ENCODE measurements around the gene CREG2. TPM values are rescaled to one million over a fixed set of nuclear protein-coding genes. Genes with fewer than 3 reads are reported as not detected.
"Not testable (repeated sequence)": the region's sequence is repeated elsewhere in the genome, so short reads cannot be mapped to it uniquely, and the experiment has no call there.

The CREG2 gene
- polyA plus RNA-seq, 1 donor, result 4.3 TPM

- peak; percentile 60 to 81 for DNase-seq
- Histone ChIP-seq H3K27ac (ENCODE audit: low read length) (peak overlapping the region; percentile 84), H3K4me1 (ENCODE audit: control insufficient read depth, insufficient read depth, low read length) (peaks cover 21% of the 10 kb centered on the region), H3K9me3 (ENCODE audit: control insufficient read depth, low read depth, low read length) (no peaks in the 10 kb centered on the region), H3K36me3 (ENCODE audit: control insufficient read depth, insufficient read depth, low read length) (no peaks in the 10 kb centered on the region), H3K4me3 (ENCODE audit: low read length) (no peak overlapping the region), H3K27me3 (ENCODE audit: control insufficient read depth, insufficient read depth, low read length) (no peaks in the 10 kb centered on the region)
- 67% methylated on average over 1 of the region's 4 CpGs for WGBS (ENCODE audit: insufficient coverage, low lambda C conversion rate)
Observed at GRCh38 chr2:101360232-101360631, 27.1 kb downstream of the CREG2 start.

GRCh38 chr2:101359410-101359954 lies 27.8 kb downstream of the CREG2 start:
- H3K27ac ChIP-seq (ENCODE audit: low read length), result peak overlapping the region; percentile 84
- WGBS (ENCODE audit: insufficient coverage, low lambda C conversion rate), result 100% methylated on average over 2 of the region's 7 CpGs
- no peaks in the 10 kb centered on the region for H3K9me3 ChIP-seq (ENCODE audit: control insufficient read depth, low read depth, low read length)
- H3K27me3 ChIP-seq (ENCODE audit: control insufficient read depth, insufficient read depth, low read length), result no peaks in the 10 kb centered on the region
- H3K36me3 ChIP-seq (ENCODE audit: control insufficient read depth, insufficient read depth, low read length), result no peaks in the 10 kb centered on the region
- H3K4me1 ChIP-seq (ENCODE audit: control insufficient read depth, insufficient read depth, low read length), result peaks cover 21% of the 10 kb centered on the region
- H3K4me3 ChIP-seq (ENCODE audit: low read length), result no peak overlapping the region
- DNase-seq, result no peak

GRCh38 chr2:101357376-101357775 lies 29.9 kb downstream of the CREG2 start:
- Histone ChIP-seq H3K4me3 (ENCODE audit: low read length) (no peak overlapping the region), H3K27me3 (ENCODE audit: control insufficient read depth, insufficient read depth, low read length) (no peaks in the 10 kb centered on the region), H3K9me3 (ENCODE audit: control insufficient read depth, low read depth, low read length) (no peaks in the 10 kb centered on the region), H3K4me1 (ENCODE audit: control insufficient read depth, insufficient read depth, low read length) (peaks cover 21% of the 10 kb centered on the region), H3K27ac (ENCODE audit: low read length) (no peak overlapping the region), H3K36me3 (ENCODE audit: control insufficient read depth, insufficient read depth, low read length) (no peaks in the 10 kb centered on the region)
- no peak for DNase-seq

- Histone ChIP-seq H3K4me1 (ENCODE audit: control insufficient read depth, insufficient read depth, low read length) (peaks cover 17% of the 10 kb centered on the region), H3K27ac (ENCODE audit: low read length) (no peak overlapping the region), H3K27me3 (ENCODE audit: control insufficient read depth, insufficient read depth, low read length) (no peaks in the 10 kb centered on the region), H3K9me3 (ENCODE audit: control insufficient read depth, low read depth, low read length) (no peaks in the 10 kb centered on the region), H3K36me3 (ENCODE audit: control insufficient read depth, insufficient read depth, low read length) (no peaks in the 10 kb centered on the region), H3K4me3 (ENCODE audit: low read length) (no peak overlapping the region)
- DNase-seq, result no peak
- WGBS (ENCODE audit: insufficient coverage, low lambda C conversion rate), result no CpG with 5 or more reads among the region's 2 CpGs
Observed at GRCh38 chr2:101356521-101356920, 30.8 kb downstream of the CREG2 start.

- Histone ChIP-seq H3K4me3 (ENCODE audit: low read length) (no peak overlapping the region), H3K27ac (ENCODE audit: low read length) (no peak overlapping the region), H3K36me3 (ENCODE audit: control insufficient read depth, insufficient read depth, low read length) (no peaks in the 10 kb centered on the region), H3K4me1 (ENCODE audit: control insufficient read depth, insufficient read depth, low read length) (peaks cover 15% of the 10 kb centered on the region), H3K9me3 (ENCODE audit: control insufficient read depth, low read depth, low read length) (no peaks in the 10 kb centered on the region), H3K27me3 (ENCODE audit: control insufficient read depth, insufficient read depth, low read length) (no peaks in the 10 kb centered on the region)
- DNase-seq, result no peak
- WGBS (ENCODE audit: insufficient coverage, low lambda C conversion rate), result no CpG with 5 or more reads among the region's 6 CpGs
Observed at GRCh38 chr2:101356055-101356454, 31.2 kb downstream of the CREG2 start.

- Histone ChIP-seq H3K9me3 (ENCODE audit: control insufficient read depth, low read depth, low read length) (no peaks in the 10 kb centered on the region), H3K4me3 (ENCODE audit: low read length) (no peak overlapping the region), H3K4me1 (ENCODE audit: control insufficient read depth, insufficient read depth, low read length) (peaks cover 19% of the 10 kb centered on the region), H3K27ac (ENCODE audit: low read length) (no peak overlapping the region), H3K36me3 (ENCODE audit: control insufficient read depth, insufficient read depth, low read length) (no peaks in the 10 kb centered on the region), H3K27me3 (ENCODE audit: control insufficient read depth, insufficient read depth, low read length) (no peaks in the 10 kb centered on the region)
- DNase-seq, result no peak
- 67% methylated on average over 1 of the region's 10 CpGs for WGBS (ENCODE audit: insufficient coverage, low lambda C conversion rate)
Observed at GRCh38 chr2:101355401-101356054, 31.8 kb downstream of the CREG2 start.

- Histone ChIP-seq H3K9me3 (ENCODE audit: control insufficient read depth, low read depth, low read length) (no peaks in the 10 kb centered on the region), H3K27me3 (ENCODE audit: control insufficient read depth, insufficient read depth, low read length) (no peaks in the 10 kb centered on the region), H3K27ac (ENCODE audit: low read length) (no peak overlapping the region), H3K36me3 (ENCODE audit: control insufficient read depth, insufficient read depth, low read length) (no peaks in the 10 kb centered on the region), H3K4me3 (ENCODE audit: low read length) (no peak overlapping the region), H3K4me1 (ENCODE audit: control insufficient read depth, insufficient read depth, low read length) (peaks cover 21% of the 10 kb centered on the region)
- DNase-seq, result no peak
- 100% methylated on average over 3 of the region's 21 CpGs for WGBS (ENCODE audit: insufficient coverage, low lambda C conversion rate)
Observed at GRCh38 chr2:101354420-101355311, 32.6 kb downstream of the CREG2 start.

- not testable (repeated sequence) for H3K36me3 ChIP-seq (ENCODE audit: control insufficient read depth, insufficient read depth, low read length); DNase-seq; H3K27me3 ChIP-seq (ENCODE audit: control insufficient read depth, insufficient read depth, low read length); H3K27ac ChIP-seq (ENCODE audit: low read length); H3K4me3 ChIP-seq (ENCODE audit: low read length); H3K9me3 ChIP-seq (ENCODE audit: control insufficient read depth, low read depth, low read length)
- no CpG with 5 or more reads among the region's 4 CpGs for WGBS (ENCODE audit: insufficient coverage, low lambda C conversion rate)
- H3K4me1 ChIP-seq (ENCODE audit: control insufficient read depth, insufficient read depth, low read length), result peaks cover 18% of the 10 kb centered on the region
Observed at GRCh38 chr2:101352631-101353030, 34.7 kb downstream of the CREG2 start.

- peaks cover 18% of the 10 kb centered on the region for H3K4me1 ChIP-seq (ENCODE audit: control insufficient read depth, insufficient read depth, low read length)
- no peaks in the 10 kb centered on the region for H3K36me3 ChIP-seq (ENCODE audit: control insufficient read depth, insufficient read depth, low read length)
- WGBS (ENCODE audit: insufficient coverage, low lambda C conversion rate), result 100% methylated on average over 3 of the region's 7 CpGs
- H3K4me3 ChIP-seq (ENCODE audit: low read length), result no peak overlapping the region
- peak overlapping the region; percentile 87 for H3K27ac ChIP-seq (ENCODE audit: low read length)
- H3K27me3 ChIP-seq (ENCODE audit: control insufficient read depth, insufficient read depth, low read length), result no peaks in the 10 kb centered on the region
- no peak for DNase-seq
- H3K9me3 ChIP-seq (ENCODE audit: control insufficient read depth, low read depth, low read length), result no peaks in the 10 kb centered on the region
Observed at GRCh38 chr2:101351207-101351606, 36.1 kb downstream of the CREG2 start.

- H3K36me3 ChIP-seq (ENCODE audit: control insufficient read depth, insufficient read depth, low read length), result no peaks in the 10 kb centered on the region
- peak; percentile 87 for DNase-seq
- H3K27me3 ChIP-seq (ENCODE audit: control insufficient read depth, insufficient read depth, low read length), result no peaks in the 10 kb centered on the region
- no peaks in the 10 kb centered on the region for H3K9me3 ChIP-seq (ENCODE audit: control insufficient read depth, low read depth, low read length)
- H3K27ac ChIP-seq (ENCODE audit: low read length), result peak overlapping the region; percentile 87
- H3K4me3 ChIP-seq (ENCODE audit: low read length), result no peak overlapping the region
- no CpG with 5 or more reads among the region's 7 CpGs for WGBS (ENCODE audit: insufficient coverage, low lambda C conversion rate)
- peaks cover 18% of the 10 kb centered on the region for H3K4me1 ChIP-seq (ENCODE audit: control insufficient read depth, insufficient read depth, low read length)
Observed at GRCh38 chr2:101349893-101350662, 37.2 kb downstream of the CREG2 start.

Measured in large intestine (tissue), 3 donors.